IMR-90 (cell line): ENCODE data around the gene RPS26.

Source experiments
- CHD1 ChIP-seq: IDR thresholded peaks from 2 replicates; pipeline ENCODE4 v1.6.1; 2012; ENCODE audit warnings: low read depth, low read length, improper control_type of control experiment
- CTCF ChIP-seq: conservative IDR thresholded peaks from 2 replicates; pipeline ENCODE4 v1.5.1; 2012; ENCODE audit warnings: mild to moderate bottlenecking, low read depth, low read length, improper control_type of control experiment
- MAFK ChIP-seq: IDR thresholded peaks from 2 replicates; pipeline ENCODE4 v1.6.1; 2012; ENCODE audit warnings: low read depth, low read length, improper control_type of control experiment
- MXI1 ChIP-seq: IDR thresholded peaks from 2 replicates; pipeline ENCODE4 v1.6.1; 2012; ENCODE audit warnings: low read depth, mild to moderate bottlenecking, low read length, moderate library complexity, borderline replicate concordance
- POLR2A ChIP-seq: IDR thresholded peaks from 2 replicates; pipeline ENCODE4 v1.6.1; 2012; ENCODE audit warnings: mild to moderate bottlenecking, low read depth, low read length
- RAD21 ChIP-seq: IDR thresholded peaks from 2 replicates; pipeline ENCODE4 v1.6.1; 2012; ENCODE audit warnings: low read length, improper control_type of control experiment
- RFX5 ChIP-seq: IDR thresholded peaks from 2 replicates; pipeline ENCODE4 v1.8.0; 2012; ENCODE audit warnings: low read depth, mild to moderate bottlenecking, low read length, moderate library complexity
- SMC3 ChIP-seq: fragments of 150-350 bp; IDR thresholded peaks from 2 replicates; pipeline ENCODE4 v1.6.1; 2016; ENCODE audit warnings: low read depth, mild to moderate bottlenecking, antibody characterized with exemption, low read length, moderate library complexity
- USF2 ChIP-seq: fragments of 150-350 bp; IDR thresholded peaks from 2 replicates; pipeline ENCODE4 v1.6.1; 2017; ENCODE audit warnings: mild to moderate bottlenecking, antibody characterized with exemption, low read length, low read depth

- TF ChIP-seq CTCF, result peak; percentile 80
- TF ChIP-seq MAFK, result no peak
- no peak for TF ChIP-seq USF2
- no peak for TF ChIP-seq POLR2A
- no peak for TF ChIP-seq RFX5
- peak; percentile 88 for TF ChIP-seq SMC3
- peak; percentile 72 for TF ChIP-seq RAD21
- TF ChIP-seq MXI1, result no peak
- no peak for TF ChIP-seq CHD1
Observed at GRCh38 chr12:56029666-56030293, 11.9 kb upstream of the RPS26 start.
